ENCODE results near the gene SYCE1.
"Not testable (repeated sequence)": the region's sequence is repeated elsewhere in the genome, so short reads cannot be mapped to it uniquely, and the experiment has no call there.

Gene SYCE1

GRCh38 chr10:133564816-133565215 lies 567 bp downstream of the SYCE1 start:
- Histone ChIP-seq H4K20me1 (no peaks in the 10 kb centered on the region), H3K27me3 (peaks cover 2% of the 10 kb centered on the region; the same call in 1 of the 2 replicates), H3K9me3 (peaks cover 40% of the 10 kb centered on the region), H3K9ac (no peak overlapping the region), H3K36me3 (no peaks in the 10 kb centered on the region), H3K4me3 (no peak overlapping the region), H3K27ac (no peak overlapping the region), H3K4me1 (no peaks in the 10 kb centered on the region; the same call in 1 of the 2 replicates), H3K4me2 (no peak overlapping the region)
- no peak for TF ChIP-seq Cebpa-rat (IDR thresholded peaks at IDR 0.05)

GRCh38 chr10:133559216-133559615 lies 6.2 kb downstream of the SYCE1 start:
- no peaks in the 10 kb centered on the region for H4K20me1 ChIP-seq
- TF ChIP-seq Cebpa-rat (IDR thresholded peaks at IDR 0.05) = no peak
- H3K4me2 ChIP-seq = no peak overlapping the region
- H3K9me3 ChIP-seq = no peaks in the 10 kb centered on the region
- H3K9ac ChIP-seq = no peak overlapping the region
- H3K4me3 ChIP-seq = no peak overlapping the region
- no peaks in the 10 kb centered on the region for H3K27me3 ChIP-seq
- H3K27ac ChIP-seq = no peak overlapping the region
- no peaks in the 10 kb centered on the region; the same call in 1 of the 2 replicates for H3K4me1 ChIP-seq
- no peaks in the 10 kb centered on the region for H3K36me3 ChIP-seq

GRCh38 chr10:133557381-133557780 lies 8.0 kb downstream of the SYCE1 start:
- Histone ChIP-seq H3K9ac (no peak overlapping the region), H3K4me3 (no peak overlapping the region), H3K36me3 (no peaks in the 10 kb centered on the region), H3K9me3 (no peaks in the 10 kb centered on the region), H3K4me1 (no peaks in the 10 kb centered on the region; the same call in 1 of the 2 replicates), H3K27ac (no peak overlapping the region), H3K27me3 (no peaks in the 10 kb centered on the region), H4K20me1 (no peaks in the 10 kb centered on the region), H3K4me2 (no peak overlapping the region)
- no peak for TF ChIP-seq Cebpa-rat (IDR thresholded peaks at IDR 0.05)

- Histone ChIP-seq H3K9me3 (no peaks in the 10 kb centered on the region), H3K27ac (no peak overlapping the region), H3K27me3 (no peaks in the 10 kb centered on the region), H3K4me1 (no peaks in the 10 kb centered on the region), H4K20me1 (no peaks in the 10 kb centered on the region), H3K9ac (no peak overlapping the region), H3K4me2 (no peak overlapping the region), H3K4me3 (no peak overlapping the region), H3K36me3 (no peaks in the 10 kb centered on the region)
- no peak for TF ChIP-seq Cebpa-rat (IDR thresholded peaks at IDR 0.05)
Measured at GRCh38 chr10:133555521-133555920, 9.9 kb downstream of the SYCE1 start.

DNA sequence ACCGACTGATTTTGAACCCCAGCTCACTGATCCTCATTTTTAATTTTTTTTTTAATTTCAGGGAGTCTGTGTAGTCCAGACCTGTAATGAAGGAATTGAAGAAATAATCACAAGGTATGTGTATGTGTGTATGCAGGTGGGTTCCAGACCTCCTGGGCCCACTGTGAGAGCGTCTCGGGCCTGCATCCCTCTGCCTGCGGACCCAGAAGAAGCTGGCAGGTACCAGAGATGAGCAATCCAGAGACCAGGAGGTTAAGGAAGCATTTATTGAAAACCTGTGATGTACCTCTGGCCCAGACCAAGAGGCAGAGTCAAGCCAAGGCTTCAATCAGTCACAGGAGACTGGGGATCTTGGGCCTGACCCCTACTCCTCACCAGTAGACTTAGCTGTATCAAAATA lies 10.8 kb downstream of the SYCE1 start:
- Histone ChIP-seq H3K4me2 (no peak overlapping the region), H3K4me1 (no peaks in the 10 kb centered on the region), H3K36me3 (no peaks in the 10 kb centered on the region), H3K4me3 (no peak overlapping the region), H3K27ac (no peak overlapping the region), H4K20me1 (no peaks in the 10 kb centered on the region), H3K27me3 (no peaks in the 10 kb centered on the region), H3K9ac (no peak overlapping the region), H3K9me3 (no peaks in the 10 kb centered on the region)
- TF ChIP-seq Cebpa-rat (IDR thresholded peaks at IDR 0.05) = no peak

DNA sequence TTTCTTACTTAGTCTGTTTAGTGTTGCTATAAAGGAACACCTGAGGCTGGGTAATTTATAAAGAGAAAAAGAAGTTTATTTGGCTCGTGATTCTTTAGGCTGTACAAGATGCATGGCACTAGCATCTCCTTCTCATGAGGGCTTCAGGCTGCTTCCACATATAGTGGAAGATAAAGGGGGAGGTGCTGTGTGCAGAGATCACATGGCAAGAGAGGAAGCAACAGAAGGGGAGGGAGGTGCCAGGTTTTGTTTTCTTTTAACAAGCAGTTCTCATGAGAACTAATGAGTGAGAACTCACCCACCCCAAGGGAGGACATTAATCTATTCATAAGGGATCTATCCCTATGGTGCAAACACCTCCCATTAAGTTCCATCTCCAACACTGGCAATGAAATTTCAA lies 20.9 kb downstream of the SYCE1 start:
- Histone ChIP-seq H4K20me1 (no peaks in the 10 kb centered on the region), H3K27ac (no peak overlapping the region), H3K9ac (no peak overlapping the region), H3K36me3 (no peaks in the 10 kb centered on the region), H3K4me3 (no peak overlapping the region), H3K27me3 (no peaks in the 10 kb centered on the region), H3K9me3 (peaks cover 26% of the 10 kb centered on the region), H3K4me2 (no peak overlapping the region; the same call in 1 of the 2 replicates), H3K4me1 (peaks cover 7% of the 10 kb centered on the region; the same call in 1 of the 2 replicates)
- no peak for TF ChIP-seq Cebpa-rat (IDR thresholded peaks at IDR 0.05)

- not testable (repeated sequence) for H3K27me3 ChIP-seq, H3K27ac ChIP-seq, H3K4me3 ChIP-seq, H3K4me1 ChIP-seq, H4K20me1 ChIP-seq, H3K4me2 ChIP-seq, H3K9me3 ChIP-seq, H3K9ac ChIP-seq, H3K36me3 ChIP-seq
Measured at GRCh38 chr10:133541441-133541975, 23.9 kb downstream of the SYCE1 start.

- Histone ChIP-seq H3K27ac (no peak overlapping the region), H3K27me3 (no peaks in the 10 kb centered on the region), H4K20me1 (no peaks in the 10 kb centered on the region), H3K36me3 (no peaks in the 10 kb centered on the region), H3K9me3 (no peaks in the 10 kb centered on the region), H3K4me1 (no peaks in the 10 kb centered on the region), H3K4me3 (no peak overlapping the region), H3K9ac (no peak overlapping the region), H3K4me2 (no peak overlapping the region)
- TF ChIP-seq Cebpa-rat (IDR thresholded peaks at IDR 0.05) = no peak
Measured at GRCh38 chr10:133537546-133538545, 27.5 kb downstream of the SYCE1 start.

GRCh38 chr10:133536198-133536597 lies 29.2 kb downstream of the SYCE1 start:
- no peak for TF ChIP-seq Cebpa-rat (IDR thresholded peaks at IDR 0.05)
- Histone ChIP-seq H3K27me3 (no peaks in the 10 kb centered on the region), H3K9me3 (no peaks in the 10 kb centered on the region), H4K20me1 (no peaks in the 10 kb centered on the region), H3K36me3 (no peaks in the 10 kb centered on the region), H3K9ac (no peak overlapping the region), H3K4me3 (no peak overlapping the region), H3K4me2 (no peak overlapping the region), H3K4me1 (peaks cover 5% of the 10 kb centered on the region), H3K27ac (no peak overlapping the region)

- Histone ChIP-seq H4K20me1 (no peaks in the 10 kb centered on the region), H3K27ac (no peak overlapping the region), H3K9me3 (no peaks in the 10 kb centered on the region), H3K36me3 (no peaks in the 10 kb centered on the region), H3K4me3 (no peak overlapping the region), H3K4me1 (peaks cover 23% of the 10 kb centered on the region), H3K4me2 (no peak overlapping the region), H3K9ac (no peak overlapping the region), H3K27me3 (no peaks in the 10 kb centered on the region)
- no peak for TF ChIP-seq Cebpa-rat (IDR thresholded peaks at IDR 0.05)
Measured at GRCh38 chr10:133534417-133534816, 31.0 kb downstream of the SYCE1 start.
